HL-60/S4 treated with retinoic acid at 250 ng/mL for 4 days and 3 days (cell line): ENCODE data around the gene ATCAY.

Source experiments
- in situ Hi-C: fragments of 300-500 bp; cut with MboI; formaldehyde crosslinking; loops from 2 replicates; pipeline ENCODE4 v1.7.0; 2022; ENCODE audit warnings: low sequenced_read_pairs

ATCAY gene, protein sequence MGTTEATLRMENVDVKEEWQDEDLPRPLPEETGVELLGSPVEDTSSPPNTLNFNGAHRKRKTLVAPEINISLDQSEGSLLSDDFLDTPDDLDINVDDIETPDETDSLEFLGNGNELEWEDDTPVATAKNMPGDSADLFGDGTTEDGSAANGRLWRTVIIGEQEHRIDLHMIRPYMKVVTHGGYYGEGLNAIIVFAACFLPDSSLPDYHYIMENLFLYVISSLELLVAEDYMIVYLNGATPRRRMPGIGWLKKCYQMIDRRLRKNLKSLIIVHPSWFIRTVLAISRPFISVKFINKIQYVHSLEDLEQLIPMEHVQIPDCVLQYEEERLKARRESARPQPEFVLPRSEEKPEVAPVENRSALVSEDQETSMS

GRCh38 chr19:3880471-3881271 is at the start of gene ATCAY:
ATCAY (plus strand) TSS chr19:3880685; CDS start chr19:3885768, 5,083 bp downstream.
- in situ Hi-C loops: no loop called here

DNA sequence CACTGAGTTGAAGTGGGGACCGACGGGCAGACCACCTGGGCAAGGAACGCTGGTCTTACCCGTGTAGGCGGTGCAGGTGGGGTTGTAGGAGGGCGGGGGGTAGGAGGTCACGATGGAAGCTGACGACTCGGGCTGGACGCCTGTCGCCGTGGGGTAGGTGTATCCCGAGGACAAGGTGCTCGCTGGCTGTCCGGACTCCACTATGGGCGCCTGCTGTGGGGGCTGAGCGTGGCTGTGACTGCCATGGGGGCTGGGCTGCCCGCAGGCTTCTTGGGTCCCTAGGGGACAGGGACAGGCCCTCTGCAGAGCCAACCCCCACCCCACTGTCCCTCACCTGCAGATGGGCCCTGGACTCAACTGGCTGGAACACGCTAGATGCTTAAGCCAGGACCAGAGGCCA is 48.9 kb upstream of the ATCAY start:
- in situ Hi-C loops: no loop called here

DNA sequence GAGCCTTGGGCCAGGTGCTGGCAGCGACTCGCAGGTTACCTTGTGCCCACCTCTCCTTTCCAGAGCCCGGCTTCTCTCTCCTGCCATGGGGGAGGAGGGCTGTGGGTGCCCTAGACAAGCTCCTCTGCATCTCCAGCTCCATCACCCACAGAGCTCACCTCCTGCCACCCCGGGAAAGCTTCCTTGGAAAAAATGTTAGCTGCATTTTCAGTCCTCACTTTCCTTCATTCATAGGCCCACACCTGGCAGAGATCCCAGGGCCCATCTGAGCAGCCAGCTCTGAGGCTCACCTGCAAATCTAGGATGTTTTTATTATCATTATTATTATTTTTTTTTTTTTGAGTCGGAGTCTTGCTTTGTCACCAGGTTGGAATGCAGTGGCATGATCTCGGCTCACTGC is 48.5 kb upstream of the ATCAY start:
- in situ Hi-C loops: no loop called here

GRCh38 chr19:3833578-3834348 is 46.7 kb upstream of the ATCAY start:
- in situ Hi-C loops: no loop called here

DNA sequence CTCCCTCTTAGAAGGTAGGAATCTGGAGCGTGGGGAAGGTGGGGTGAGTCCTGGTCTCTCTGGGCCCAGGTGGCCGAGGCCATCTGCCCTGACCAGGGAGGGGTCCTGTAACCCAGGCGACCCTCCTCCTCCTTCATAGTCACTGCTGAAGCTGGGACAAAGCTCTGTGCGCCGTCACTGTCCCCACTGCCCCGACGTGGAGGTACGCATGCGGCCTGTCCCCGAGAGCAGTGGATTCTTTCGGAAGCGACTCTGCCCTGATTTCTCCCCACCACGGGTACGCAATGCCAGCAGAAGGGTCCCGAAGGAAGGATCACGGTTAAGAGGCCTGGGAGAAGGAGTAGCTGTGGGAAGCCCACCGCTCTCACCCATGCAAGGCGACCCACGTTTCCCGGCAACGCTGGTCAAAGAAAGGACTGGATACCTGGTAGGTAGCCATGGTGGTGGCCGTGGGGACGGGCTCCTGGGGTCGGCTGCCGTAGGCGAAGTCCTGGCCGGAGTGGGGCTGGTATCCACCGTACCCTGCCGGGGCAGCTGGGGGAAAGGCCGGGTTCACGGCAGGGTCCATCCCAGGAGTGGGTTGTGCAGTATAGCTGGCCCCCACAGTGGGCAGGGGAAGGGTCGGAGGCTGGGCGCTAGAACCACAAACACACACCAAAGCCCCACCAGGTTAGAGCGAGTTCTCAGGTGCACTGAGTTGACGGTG is 46.0 kb upstream of the ATCAY start:
- in situ Hi-C loops: no loop called here

- in situ Hi-C loops: no loop called here
Observed at GRCh38 chr19:3835055-3835435, 45.4 kb upstream of the ATCAY start.

GRCh38 chr19:3836887-3837286 is 43.6 kb upstream of the ATCAY start:
- in situ Hi-C loops: no loop called here

DNA sequence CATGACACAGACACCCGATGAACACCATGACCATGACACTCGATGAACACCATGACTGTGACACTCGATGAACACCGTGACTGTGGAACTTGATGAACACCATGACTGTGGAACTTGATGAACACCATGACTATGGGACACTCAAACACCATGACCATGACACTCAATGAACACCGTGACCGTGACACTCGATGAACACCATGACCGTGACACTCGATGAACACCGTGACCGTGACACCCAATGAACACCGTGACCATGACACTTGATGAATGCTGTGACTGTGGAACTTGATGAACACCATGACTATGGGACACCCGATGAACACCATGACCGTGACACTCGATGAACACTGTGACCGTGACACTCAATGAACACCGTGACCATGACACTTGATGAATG is 43.2 kb upstream of the ATCAY start:
- in situ Hi-C loops: no loop called here

GRCh38 chr19:3837922-3838321 is 42.6 kb upstream of the ATCAY start:
- in situ Hi-C loops: no loop called here

DNA sequence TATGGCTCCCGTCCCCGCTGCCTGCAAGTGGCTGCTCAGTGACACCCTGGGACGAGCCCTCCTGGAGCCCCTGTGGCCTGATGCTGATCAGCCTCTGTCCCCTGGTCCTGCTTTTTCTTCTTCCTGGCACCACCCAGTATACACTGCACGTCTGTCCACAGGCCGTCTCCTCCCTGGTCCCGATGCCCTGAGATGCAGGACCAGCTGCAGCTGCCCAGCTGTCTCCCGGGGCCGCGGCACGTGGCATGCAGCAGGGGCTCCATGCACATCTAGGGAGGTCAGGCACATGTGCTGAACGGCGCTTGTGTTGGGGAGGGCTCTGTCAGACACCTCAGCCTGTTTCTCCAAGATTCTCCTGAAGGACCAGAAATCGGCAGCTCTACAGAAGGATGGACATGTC is 41.8 kb upstream of the ATCAY start:
- in situ Hi-C loops: no loop called here

- in situ Hi-C loops: no loop called here
Observed at GRCh38 chr19:3839941-3840340, 40.5 kb upstream of the ATCAY start.

DNA sequence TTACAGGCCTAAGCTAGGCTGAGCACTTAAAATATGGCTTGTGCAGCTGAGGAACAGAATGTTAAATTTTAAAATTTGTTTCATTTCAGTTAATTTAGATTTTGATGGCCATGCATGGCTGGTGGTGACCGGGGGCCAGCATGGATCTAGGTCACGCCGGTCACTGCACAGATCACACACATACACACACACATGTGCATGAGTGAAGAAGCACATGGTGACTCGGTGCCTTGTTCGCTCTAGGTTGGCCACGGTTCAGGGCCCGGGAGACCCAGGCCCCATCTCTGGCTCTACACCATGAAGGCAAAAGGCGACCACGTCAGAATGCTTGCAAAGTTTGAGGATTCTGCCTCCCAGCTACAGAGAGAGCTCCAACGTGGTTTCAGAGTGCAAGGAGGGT is 39.7 kb upstream of the ATCAY start:
- in situ Hi-C loops: no loop called here

DNA sequence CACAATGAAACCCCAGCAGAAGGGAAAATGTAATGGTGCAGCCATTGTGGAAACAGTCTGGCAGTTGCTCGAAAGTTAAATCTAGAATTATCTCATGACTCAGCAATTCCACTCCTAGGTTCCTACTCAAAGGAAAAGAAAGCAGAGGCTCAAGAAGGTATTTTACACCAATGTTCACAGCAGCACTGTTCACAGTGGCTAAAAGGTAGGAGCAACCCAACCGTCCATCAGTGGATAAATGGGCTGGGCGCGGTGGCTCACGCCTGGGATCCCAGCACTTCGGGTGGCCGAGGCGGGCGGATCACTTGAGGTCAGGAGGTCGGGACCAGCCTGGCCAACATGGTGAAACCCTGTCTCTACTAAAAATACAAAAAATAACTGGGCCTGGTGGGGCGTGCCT is 37.5 kb upstream of the ATCAY start:
- in situ Hi-C loops: no loop called here

GRCh38 chr19:3844596-3844995 is 35.9 kb upstream of the ATCAY start:
- in situ Hi-C loops: no loop called here

GRCh38 chr19:3849092-3849491 is 31.4 kb upstream of the ATCAY start:
- in situ Hi-C loops: no loop called here

- in situ Hi-C loops: loop anchor here (25.0 kb wide), 1 partner anchor 363 kb away; no protein-coding TSS in a partner anchor
Observed at GRCh38 chr19:3849787-3850186, 30.7 kb upstream of the ATCAY start.

- in situ Hi-C loops: loop anchor here (25.0 kb wide), 1 partner anchor 362 kb away; no protein-coding TSS in a partner anchor
Observed at GRCh38 chr19:3850320-3850972, 30.0 kb upstream of the ATCAY start.

DNA sequence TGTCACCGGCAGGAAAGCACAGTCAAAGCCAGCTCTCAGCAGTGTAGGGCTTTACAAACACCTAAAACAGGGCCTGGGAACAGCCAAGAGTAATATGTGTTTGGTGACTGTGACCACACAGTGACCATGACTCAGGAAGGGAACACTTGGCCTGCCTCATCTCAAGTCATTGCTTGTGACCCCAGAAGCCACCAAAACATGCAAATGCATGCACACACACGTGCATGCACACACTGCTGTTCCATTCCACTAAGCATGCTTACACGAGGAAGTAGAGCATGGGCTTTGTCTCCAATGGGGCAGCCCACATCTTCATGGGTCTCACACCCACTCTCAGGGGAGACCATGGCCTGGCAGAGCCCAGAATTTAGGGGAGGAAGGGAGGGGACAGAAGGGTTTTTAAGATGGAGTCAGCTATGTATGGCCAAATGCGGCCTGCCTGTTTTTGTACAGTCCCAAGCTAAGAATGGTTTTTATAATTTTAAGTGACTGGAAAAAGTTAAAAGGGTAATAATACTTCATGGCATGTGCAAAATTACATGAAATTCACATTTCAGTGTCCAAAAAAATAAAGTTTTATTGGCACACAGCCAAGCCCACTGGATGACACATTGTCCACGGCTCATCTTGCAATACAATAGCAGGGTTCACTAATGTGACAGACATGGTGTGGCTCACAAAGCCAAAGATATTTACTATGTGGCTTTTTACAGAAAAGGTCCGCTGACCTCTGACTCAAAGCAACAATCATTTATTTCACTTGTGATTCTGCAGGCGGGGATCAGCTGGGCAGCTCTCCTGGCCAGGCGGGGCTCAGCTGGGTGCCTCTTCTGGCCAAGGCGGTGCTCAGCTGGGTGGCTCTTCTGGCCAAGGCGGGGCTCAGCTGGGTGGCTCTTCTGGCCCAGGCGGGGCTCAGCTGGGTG is 29.0 kb upstream of the ATCAY start:
- in situ Hi-C loops: loop anchor here (25.0 kb wide), 1 partner anchor 361 kb away; no protein-coding TSS in a partner anchor

DNA sequence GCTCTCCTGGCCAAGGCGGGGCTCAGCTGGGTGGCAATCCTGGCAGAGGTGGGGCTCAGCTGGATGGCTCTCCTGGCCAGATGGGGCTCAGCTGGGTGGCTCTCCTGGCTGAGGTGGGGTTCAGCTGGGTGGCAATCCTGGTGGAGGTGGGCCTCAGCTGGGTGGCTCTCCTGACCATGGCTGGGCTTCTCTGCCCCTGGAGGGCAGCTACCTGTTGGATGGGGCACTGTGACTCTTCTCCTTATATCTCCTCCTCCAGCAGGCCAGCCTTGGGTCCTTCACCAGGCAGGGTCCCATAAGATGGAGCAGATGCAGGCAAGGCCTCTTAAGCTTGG is 28.3 kb upstream of the ATCAY start:
- in situ Hi-C loops: loop anchor here (25.0 kb wide), 1 partner anchor 360 kb away; no protein-coding TSS in a partner anchor
